Measurements from ENCODE around the gene UBE2E3.

DNA sequence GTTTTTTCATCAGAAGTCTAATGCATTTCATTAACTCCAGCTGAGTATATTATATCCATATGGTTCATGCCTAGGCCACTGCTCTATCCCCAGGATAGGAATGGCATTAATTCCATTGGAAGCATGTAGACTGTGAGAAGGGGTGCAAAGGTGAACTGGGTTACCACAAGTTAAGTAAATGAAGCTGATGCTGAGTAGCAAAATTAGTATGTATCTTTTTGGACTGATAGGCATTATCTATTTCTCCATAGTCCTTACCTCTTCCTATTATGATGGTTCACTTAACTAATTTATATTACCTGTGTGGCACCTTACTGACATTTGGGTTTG lies 24.9 kb downstream of the UBE2E3 start:
- TF ChIP-seq, protein P1, sequence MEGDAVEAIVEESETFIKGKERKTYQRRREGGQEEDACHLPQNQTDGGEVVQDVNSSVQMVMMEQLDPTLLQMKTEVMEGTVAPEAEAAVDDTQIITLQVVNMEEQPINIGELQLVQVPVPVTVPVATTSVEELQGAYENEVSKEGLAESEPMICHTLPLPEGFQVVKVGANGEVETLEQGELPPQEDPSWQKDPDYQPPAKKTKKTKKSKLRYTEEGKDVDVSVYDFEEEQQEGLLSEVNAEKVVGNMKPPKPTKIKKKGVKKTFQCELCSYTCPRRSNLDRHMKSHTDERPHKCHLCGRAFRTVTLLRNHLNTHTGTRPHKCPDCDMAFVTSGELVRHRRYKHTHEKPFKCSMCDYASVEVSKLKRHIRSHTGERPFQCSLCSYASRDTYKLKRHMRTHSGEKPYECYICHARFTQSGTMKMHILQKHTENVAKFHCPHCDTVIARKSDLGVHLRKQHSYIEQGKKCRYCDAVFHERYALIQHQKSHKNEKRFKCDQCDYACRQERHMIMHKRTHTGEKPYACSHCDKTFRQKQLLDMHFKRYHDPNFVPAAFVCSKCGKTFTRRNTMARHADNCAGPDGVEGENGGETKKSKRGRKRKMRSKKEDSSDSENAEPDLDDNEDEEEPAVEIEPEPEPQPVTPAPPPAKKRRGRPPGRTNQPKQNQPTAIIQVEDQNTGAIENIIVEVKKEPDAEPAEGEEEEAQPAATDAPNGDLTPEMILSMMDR (IDR thresholded peaks at IDR 0.05): no peak
- no peak for TF ChIP-seq POLR2A (IDR thresholded peaks at IDR 0.05)

All from esophagus squamous epithelium (tissue), 4 donors.